NCI-H1105 (cell line): ENCODE data around the gene HDAC1.
"Not testable (repeated sequence)": the region's sequence is repeated elsewhere in the genome, so short reads cannot be mapped to it uniquely, and the experiment has no call there.

ENCODE experiments used
- DNase-seq: peaks from one replicate; lab custom pipeline; 2025; lab: John Stamatoyannopoulos, UW

Gene HDAC1

DNA sequence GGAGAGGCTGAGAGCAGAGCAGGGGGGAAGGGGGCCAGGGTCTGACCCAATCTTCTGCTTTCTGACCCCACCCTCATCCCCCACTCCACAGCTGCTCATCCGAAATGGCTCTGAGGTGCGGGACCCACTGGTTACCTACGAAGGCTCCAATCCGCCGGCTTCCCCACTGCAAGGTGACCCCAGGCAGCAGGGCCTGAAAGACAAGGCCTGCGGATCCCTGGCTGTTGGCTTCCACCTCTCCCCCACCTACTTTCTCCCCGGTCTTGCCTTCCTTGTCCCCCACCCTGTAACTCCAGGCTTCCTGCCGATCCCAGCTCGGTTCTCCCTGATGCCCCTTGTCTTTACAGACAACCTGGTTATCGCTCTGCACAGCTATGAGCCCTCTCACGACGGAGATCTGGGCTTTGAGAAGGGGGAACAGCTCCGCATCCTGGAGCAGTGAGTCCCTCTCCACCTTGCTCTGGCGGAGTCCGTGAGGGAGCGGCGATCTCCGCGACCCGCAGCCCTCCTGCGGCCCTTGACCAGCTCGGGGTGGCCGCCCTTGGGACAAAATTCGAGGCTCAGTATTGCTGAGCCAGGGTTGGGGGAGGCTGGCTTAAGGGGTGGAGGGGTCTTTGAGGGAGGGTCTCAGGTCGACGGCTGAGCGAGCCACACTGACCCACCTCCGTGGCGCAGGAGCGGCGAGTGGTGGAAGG lies 17.1 kb upstream of the HDAC1 start:
- DNase-seq, result no peak

DNA sequence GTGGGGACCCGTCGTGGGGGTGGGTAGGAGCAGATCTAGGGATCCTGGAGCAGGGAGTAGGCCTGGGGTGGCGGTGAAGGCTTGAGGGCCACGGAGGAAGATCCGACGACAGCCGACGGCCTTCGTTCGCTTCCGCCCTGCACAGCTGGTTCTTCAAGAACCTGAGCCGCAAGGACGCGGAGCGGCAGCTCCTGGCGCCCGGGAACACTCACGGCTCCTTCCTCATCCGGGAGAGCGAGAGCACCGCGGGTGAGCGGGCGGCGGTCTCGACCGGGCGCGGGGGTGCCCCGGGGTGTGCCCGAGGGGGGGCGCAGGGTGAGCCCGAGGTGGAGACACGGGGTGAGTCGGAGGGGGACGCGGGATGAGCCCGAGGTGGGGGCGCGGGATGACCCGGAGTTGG lies 16.5 kb upstream of the HDAC1 start:
- no peak for DNase-seq

DNA sequence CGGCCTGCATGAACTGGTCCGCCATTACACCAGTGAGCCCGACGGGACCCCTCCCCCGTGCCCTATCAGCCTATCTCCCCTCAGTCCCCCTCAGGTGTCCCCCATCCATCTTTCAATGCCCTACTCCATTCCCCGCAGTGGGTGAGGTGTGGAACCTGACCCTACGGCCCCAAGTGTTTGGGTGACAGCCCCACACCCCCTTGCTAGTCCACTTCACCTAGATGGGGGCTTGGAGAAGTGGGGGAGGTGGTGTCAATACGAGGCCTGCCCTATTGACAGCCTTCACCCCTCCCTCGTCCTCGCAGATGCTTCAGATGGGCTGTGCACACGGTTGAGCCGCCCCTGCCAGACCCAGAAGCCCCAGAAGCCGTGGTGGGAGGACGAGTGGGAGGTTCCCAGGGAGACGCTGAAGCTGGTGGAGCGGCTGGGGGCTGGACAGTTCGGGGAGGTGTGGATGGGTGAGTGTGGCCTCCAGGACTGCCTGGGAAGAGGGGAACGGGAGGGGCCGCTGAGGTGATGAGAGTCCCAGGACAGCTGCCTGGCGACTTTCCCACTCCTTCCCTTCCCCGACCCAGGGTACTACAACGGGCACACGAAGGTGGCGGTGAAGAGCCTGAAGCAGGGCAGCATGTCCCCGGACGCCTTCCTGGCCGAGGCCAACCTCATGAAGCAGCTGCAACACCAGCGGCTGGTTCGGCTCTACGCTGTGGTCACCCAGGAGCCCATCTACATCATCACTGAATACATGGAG lies 15.7 kb upstream of the HDAC1 start:
- no peak for DNase-seq

DNA sequence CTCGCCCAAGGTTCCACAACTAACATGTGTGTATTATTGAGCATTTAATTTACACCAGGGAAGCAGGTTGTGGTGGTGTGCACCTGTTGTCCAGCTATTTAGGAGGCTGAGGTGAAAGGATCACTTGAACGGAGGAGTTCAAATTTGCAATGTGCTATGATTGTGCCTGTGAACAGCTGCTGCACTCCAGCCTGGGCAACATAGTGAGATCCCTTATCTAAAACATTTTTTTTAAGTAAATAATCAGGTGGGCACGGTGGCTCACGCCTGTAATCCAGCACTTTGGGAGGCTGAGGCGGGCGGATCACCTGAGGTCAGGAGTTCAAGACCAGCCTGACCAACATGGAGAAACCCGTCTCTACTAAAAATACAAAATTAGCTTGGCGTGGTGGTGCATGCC lies 7.1 kb upstream of the HDAC1 start:
- DNase-seq, result not testable (repeated sequence)

DNA sequence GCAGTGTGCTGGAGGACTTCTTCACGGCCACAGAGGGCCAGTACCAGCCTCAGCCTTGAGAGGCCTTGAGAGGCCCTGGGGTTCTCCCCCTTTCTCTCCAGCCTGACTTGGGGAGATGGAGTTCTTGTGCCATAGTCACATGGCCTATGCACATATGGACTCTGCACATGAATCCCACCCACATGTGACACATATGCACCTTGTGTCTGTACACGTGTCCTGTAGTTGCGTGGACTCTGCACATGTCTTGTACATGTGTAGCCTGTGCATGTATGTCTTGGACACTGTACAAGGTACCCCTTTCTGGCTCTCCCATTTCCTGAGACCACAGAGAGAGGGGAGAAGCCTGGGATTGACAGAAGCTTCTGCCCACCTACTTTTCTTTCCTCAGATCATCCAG lies 6.2 kb upstream of the HDAC1 start:
- no peak for DNase-seq

DNA sequence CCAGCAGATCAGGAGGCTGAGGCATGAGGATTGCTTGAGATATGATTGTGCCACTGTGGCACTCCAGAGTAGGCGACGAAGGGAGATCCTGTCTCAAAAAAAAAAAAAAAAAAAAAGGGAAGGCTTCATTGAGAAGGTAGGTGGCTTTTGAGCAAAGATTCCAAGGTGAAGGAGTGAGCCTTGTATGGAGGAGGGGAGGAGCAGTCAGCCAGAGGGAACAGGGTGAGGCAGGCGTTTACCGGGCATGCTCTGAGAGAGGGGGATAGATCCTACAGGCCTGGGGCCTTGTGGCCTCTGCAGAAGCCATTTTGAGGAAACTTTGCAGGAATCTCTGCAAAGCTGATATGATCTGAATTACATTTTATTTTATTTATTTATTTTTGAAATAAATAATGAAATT lies 5.1 kb upstream of the HDAC1 start:
- no peak for DNase-seq

DNA sequence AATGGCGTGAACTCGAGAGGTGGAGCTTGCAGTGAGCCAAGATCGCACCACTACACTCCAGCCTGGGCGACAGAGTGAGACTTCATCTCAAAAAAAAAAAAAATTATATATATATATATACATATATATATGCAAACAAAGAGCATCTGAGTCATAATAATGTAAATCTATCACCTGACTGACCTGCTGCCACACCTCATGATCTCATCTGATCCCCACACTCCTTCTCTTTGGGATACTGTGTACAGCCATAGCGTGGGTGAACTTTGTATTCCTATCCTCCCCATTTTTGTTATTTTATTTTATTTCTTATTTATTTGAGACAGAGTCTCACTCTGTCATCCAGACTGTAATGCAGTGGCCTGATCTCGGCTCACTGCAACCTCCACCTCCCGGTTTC lies 2.6 kb upstream of the HDAC1 start:
- no peak for DNase-seq

DNA sequence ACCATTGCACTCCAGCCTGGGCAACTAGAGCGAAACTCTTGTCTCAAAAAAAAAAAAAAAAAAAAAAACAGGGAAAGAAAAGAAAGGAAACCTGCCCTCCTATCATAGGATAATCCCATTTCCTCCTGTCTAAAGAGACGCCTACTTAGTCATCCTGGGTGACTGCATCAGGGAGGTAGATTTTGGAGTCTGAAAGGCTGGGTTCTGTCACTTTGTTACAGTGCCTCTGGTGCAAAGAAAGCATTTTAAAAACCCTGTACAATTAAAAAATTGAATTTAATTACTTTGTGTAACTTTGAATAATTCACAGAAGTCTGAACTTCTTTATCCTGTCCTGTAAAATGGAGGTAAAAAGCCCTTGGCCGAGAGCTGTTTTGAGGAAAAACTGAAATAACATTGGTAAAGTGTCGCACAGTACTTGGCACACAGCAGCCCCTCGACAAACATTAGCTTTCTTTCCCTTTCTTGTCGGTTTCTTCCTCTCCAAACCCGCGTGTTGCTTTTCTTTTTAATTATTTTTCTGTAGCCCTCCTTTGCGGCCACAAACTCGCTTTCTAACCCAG lies 657 bp upstream of the HDAC1 start:
- no peak for DNase-seq

DNA sequence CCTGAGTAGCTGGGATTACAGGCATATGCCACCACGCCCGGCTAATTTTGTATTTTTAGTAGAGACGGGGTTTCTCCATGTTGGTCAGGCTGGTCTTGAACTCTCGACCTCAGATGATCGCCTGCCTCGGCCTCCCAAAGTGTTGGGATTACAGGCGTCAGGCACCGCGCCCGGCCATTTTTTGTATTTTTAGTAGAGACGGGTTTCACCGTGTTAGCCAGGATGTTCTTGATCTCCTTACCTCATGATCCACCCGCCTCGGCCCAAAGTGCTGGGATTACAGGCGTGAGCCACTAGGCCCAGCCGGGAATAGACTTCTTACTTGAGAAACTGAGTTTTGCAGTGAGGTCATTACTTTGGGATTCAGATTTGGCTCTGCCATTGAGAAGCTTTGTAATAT lies 6.3 kb downstream of the HDAC1 start:
- not testable (repeated sequence) for DNase-seq

DNA sequence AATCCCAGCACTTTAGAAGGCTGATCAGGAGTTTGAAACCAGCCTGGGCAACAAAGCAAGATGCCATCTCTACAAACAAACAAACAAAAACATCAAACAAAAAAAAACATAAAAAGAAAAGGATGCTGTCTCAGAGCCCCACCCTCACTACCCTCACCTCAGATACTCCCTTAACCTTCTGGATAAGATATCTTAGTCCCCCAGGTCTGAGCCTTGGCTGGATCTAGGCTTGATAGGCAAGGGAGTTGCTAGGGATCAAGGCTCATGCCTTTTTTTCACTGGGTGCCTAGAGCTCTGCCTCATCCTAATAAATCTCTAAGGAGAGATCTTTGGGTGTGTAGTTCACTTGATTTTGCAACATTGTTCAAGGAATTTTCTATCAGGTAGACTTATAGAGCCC lies 7.4 kb downstream of the HDAC1 start:
- no peak for DNase-seq

DNA sequence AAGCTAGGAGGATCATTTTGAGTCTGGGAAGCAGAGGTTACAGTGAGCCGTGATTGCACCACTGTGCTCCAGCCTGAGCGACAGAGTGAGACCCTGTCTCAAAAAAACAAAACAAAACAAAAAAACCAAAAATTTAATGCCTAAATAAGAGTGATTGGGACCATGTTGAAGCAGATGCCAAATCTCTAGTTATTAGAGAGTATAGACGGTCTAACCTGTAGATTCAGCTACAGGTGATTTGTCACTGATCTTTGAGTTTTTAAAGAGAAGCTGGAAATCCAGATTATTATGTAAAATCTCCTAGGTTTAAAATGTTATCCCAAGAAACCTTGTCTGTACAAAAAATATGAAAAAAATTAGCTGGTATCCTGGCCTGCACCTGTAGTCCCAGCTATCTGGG lies 11.5 kb downstream of the HDAC1 start:
- DNase-seq, result no peak

DNA sequence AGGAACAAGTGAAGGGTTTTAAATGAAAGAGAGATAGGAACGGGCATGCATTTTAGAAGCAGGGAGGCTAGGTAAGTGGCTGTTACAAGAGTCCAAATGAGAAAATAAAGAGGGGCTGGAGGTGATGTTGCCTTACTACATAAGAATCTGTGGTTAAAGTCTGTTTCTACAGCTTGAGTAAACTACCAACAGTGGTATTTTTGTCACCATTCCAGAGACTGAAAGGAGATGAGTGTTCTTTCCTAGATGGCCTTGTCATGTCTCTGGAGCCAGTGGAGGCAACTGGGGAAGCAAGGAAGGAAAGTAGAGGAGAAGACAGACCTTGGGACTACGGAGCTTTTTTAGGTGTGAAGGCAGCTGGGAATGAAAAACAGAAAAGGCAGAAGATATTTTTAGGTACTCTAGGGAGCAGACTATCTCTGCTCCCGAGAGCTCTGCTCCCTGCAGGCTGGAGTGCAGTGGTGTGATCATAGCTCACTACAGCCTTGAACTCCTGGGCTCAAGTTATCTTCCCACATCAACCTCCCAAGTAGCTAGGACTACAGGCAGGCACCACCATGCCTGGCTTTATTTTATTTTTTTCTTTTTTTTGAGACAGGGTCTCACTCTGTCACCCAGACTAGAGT lies 12.2 kb downstream of the HDAC1 start:
- DNase-seq, result no peak

DNA sequence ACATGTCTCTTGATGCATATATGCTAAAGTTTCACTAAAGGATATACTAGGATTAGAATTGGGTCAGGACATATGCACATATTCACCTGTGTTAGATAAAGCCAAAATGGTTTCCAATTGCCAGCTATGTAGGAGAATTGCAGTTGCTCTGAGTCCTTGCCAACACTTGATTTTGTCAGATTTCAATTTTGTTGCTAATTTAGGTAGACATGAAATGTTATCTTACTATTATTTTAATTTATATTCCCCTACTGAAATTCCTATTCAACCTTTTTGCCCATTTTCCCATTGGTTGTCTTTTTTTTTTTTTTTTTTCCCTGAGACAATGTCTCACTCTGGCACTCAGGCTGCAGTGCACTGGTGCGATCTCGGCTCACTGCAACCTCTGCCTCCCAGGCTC lies 13.4 kb downstream of the HDAC1 start:
- no peak for DNase-seq

DNA sequence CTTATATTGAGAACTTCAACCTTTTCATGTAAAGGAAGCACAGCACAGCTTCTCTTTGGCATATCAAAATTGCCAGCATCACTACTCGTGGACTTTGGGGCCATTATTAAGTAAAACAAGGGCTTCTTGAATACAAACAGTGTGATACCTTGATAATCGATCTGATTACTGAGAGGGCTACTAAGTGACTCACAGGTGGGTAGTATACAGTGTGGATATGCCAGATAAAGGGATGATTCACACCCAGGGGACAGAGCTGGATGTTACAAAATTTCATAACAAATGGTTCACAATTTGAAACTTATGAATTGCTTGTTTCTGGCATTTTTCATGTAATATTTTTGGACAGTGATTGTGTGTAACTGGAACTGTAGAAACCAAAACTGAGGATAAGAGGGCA lies 15.4 kb downstream of the HDAC1 start:
- DNase-seq, result no peak

DNA sequence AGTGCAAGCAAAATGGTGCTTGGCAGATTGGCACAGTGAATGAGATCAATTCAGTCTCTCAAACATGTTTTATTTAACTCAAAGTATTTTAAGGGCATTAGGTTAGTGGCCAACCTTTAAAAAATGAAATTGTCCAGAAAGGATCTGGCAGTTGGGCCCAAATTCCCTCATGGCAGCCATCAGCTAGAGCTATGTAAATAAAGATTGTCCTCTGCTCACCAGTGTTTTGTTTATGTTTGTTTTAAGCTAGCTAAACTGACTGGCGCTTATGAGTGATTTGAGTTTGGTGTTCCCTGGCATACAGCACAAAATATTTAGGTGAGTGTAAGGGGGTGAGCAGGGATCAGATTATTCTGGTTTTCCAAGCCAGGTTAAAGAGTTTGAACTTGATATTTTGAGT lies 18.1 kb downstream of the HDAC1 start:
- DNase-seq, result no peak

DNA sequence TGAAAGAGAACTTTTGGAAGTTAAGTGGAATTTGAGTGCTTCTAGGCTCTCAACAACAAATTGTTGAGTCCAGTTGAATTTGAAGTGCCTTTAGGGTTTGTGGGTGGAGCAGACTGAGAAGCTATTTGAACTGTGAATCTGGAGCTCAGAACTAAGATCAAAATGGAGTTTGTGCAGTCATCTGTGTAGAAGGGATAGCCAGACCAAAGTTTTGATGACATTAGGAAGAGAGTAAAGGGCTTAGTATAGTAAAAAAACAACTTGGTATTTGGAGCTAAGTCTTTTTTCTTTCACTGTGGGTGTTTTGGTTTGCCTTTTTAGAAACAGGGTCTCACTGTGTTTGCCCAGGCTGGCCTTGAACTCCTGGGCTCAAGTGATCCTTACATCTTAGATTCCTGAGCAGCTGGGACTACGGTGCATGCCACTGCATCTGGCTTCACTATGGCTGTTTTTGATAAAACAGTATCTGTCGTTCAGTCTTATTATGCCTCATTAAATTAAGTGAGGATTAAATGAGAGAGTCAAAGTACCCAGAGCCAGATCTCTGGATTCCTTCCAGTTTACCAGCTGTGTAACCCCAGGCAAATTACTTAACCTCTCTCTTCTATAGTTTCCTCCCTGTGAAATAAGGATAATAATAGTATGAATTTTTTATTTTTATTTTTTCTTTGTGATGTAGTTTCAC lies 20.0 kb downstream of the HDAC1 start:
- no peak for DNase-seq

DNA sequence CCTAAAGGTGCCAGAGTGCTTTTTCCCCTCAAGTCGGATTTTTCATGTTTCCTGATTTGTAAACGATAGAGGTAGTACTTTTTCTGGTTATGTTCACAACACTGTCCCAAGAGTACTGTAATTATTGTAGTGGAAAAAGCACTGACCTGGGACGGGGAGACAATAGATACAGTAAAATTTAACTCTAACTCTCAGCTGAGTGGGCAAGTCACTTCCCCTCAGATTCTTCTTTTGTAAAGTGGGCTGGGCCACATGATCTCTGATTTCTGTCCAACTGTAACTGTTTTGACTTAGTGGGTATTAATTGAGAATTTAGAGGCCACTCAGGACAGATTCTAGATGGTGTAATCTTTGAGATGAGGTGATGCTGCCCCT lies 25.0 kb downstream of the HDAC1 start:
- no peak for DNase-seq

DNA sequence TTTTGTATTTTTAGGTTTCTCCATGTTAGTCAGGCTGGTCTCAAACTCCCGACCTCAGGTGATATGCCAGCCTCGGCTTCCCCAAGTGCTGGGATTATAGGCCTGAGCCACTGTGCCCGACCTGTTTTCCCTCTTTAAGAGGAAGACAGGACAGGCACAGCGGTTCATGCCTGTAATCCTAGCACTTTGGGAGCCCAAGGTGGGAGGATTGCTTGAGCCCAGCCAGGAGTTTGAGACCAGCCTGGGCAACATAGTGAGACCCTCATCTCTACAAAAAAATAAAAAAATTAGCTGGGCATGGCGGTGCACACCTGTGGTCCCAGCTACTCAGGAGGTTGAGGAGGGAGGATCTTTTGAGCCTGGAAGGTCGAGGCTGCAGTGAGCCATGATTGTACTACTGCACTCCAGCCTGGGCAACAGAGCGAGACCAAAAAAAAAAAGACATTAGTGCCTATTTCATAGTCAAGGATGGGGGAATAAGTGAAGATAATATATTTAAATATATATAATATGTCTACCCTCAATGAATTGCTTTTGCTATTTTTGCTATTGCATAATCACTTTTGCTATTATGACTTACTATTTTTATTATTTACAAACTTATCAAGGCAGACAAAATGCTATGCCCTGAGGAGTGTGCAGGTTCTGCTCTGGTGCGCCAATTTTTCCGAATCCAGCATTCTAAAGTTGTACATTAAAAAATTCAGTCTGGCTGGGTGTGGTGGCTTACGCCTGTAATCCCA lies 26.4 kb downstream of the HDAC1 start:
- no peak for DNase-seq

DNA sequence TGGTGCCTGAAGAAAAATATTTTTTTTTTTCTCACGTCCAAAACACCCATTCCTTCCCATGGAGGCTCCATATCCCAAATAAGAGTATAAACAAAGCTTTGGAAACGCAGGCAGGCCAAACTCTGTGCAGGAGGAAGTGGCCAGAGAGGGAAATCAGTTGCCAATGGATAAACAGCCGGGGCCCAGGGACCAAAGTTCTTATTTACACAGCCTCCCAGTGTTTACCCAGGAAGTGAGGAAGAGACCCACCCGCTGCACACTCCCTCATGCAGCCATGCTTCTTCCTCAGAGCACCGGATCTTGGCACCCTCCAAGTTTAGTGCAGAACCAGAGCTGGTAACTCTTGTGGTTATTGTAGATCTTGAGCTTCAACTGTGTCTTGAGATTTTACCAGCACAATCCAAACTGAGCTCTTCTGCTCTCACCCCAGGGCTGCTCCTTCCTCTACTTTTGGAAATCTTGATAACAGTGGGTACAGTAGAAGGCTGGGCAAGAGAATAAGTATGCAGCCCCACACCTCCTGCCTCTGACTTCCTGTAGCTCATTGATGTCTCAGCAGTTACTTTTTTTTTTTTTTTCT lies 29.9 kb downstream of the HDAC1 start:
- DNase-seq, result no peak

DNA sequence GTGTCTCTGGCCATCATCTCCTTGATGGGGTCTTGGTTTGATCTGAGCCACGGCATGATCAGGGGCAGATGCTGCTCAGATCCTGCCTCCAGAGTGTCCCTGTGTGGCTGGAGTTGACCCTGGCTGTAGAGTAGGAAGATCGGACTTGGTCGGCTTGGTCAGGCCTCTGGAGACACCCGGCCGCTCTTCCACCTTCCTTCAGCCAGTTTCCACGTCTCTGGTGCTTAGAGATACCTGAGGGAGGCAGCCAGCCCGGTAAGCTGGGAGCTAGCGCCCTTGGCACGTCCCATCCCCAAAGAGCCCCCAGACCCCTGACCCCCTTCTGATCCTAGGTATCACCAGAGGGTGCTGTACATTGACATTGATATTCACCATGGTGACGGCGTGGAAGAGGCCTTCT lies 35.3 kb downstream of the HDAC1 start:
- no peak for DNase-seq

DNA sequence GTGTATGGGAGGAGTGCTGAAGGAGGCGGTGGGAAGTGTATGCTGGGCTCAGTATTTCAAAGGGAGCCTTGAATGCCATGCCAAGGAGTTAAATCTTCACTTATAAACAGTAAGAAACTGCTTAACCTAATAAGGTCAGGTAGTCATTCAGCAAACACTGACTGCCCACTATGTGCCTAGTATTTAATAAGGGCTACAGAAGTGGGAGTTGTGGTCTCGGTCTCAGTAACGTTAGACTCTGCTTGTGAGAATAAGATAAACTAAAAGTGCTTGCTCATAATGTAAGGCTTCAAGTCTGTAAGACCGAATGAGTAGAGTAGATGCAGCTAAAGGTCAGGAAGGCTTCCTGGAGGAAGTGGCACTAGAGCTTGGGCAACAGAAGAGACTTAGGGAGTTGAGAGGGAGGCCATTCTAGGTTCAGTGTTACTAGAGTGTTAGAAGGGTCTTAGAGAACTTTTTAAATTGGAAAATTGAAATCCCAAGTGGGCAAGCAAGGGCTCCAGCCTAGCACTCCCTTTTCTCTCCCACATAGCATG lies 38.1 kb downstream of the HDAC1 start:
- DNase-seq, result no peak
